VCaP (cell line): ENCODE measurements around the gene RBMS1.

ENCODE experiments used
- H3K27ac ChIP-seq: fragments of 450-650 bp; 2 replicates; pipeline ENCODE4 v1.5.1; 2017
- CTCF ChIP-seq: fragments of 450-650 bp; conservative IDR thresholded peaks from 2 replicates; pipeline ENCODE4 v1.5.1; 2017; ENCODE audit warnings: mild to moderate bottlenecking, moderate library complexity

Gene RBMS1

GRCh38 chr2:160397530-160397865, 96.1 kb downstream of the RBMS1 start:
- TF ChIP-seq CTCF: no peak
- H3K27ac ChIP-seq: no peak overlapping the region

GRCh38 chr2:160394153-160394552, 99.5 kb downstream of the RBMS1 start:
- TF ChIP-seq CTCF: no peak
- H3K27ac ChIP-seq: no peak overlapping the region

GRCh38 chr2:160392201-160392600, 101.4 kb downstream of the RBMS1 start:
- no peak for TF ChIP-seq CTCF
- no peak overlapping the region for H3K27ac ChIP-seq

- TF ChIP-seq CTCF: no peak
- H3K27ac ChIP-seq: no peak overlapping the region
Observed at GRCh38 chr2:160390544-160391455, 102.8 kb downstream of the RBMS1 start.

- no peak overlapping the region for H3K27ac ChIP-seq
- no peak for TF ChIP-seq CTCF
Observed at GRCh38 chr2:160389875-160390274, 103.7 kb downstream of the RBMS1 start.

GRCh38 chr2:160388464-160389263, 104.9 kb downstream of the RBMS1 start:
- no peak overlapping the region for H3K27ac ChIP-seq
- TF ChIP-seq CTCF: no peak

- H3K27ac ChIP-seq: no peak overlapping the region
- TF ChIP-seq CTCF: no peak
Observed at GRCh38 chr2:160387558-160388262, 105.9 kb downstream of the RBMS1 start.
